WTC11 (cell line): ENCODE data around the gene GOLGA3. TPM values are rescaled to one million over a fixed set of nuclear protein-coding genes. Genes with fewer than 3 reads are reported as not detected.

Experiments
- ATAC-seq: fragments of 200-7000 bp; cut with Tn5 transposase; 2 replicates; pipeline ENCODE4 v1.10.0; 2021; ENCODE audit warnings: mild to moderate bottlenecking, moderate library complexity
- CTCF ChIA-PET: fragments of 300-600 bp; sonication (Branson Sonifier 250); formaldehyde crosslinking; loops from one replicate; lab custom pipeline; 2021; ENCODE audit warnings: antibody characterized with exemption; lab: Charles Lee
- POLR2A ChIA-PET: fragments of 350-600 bp; sonication (Branson Sonifier 250); formaldehyde crosslinking; loops from one replicate; lab custom pipeline; 2021; ENCODE audit warnings: antibody characterized with exemption; lab: Charles Lee
- DNase-seq: peaks from one replicate; pipeline ENCODE4 v3.0.0; 2021; ENCODE audit warnings: low spot score
- H3K27ac Mint-ChIP-seq: 2 replicates; pipeline ENCODE4 v1.8.0; 2021; ENCODE audit warnings: mixed read lengths
- H3K27me3 Mint-ChIP-seq: 2 replicates; pipeline ENCODE4 v1.8.0; 2021; ENCODE audit warnings: low read depth, mild to moderate bottlenecking, moderate library complexity, mixed read lengths
- H3K36me3 Mint-ChIP-seq: 2 replicates; pipeline ENCODE4 v1.8.0; 2021; ENCODE audit warnings: mixed read lengths
- H3K4me1 Mint-ChIP-seq: 2 replicates; pipeline ENCODE4 v1.8.0; 2022; ENCODE audit warnings: mixed read lengths
- H3K4me3 Mint-ChIP-seq: 2 replicates; pipeline ENCODE4 v1.8.0; 2021; ENCODE audit warnings: mild to moderate bottlenecking, moderate library complexity, mixed read lengths
- H3K9me3 Mint-ChIP-seq: 2 replicates; pipeline ENCODE4 v1.8.0; 2021; ENCODE audit warnings: mixed read lengths
- AR ChIP-seq: fragments of 250-450 bp; sonication (Bioruptor Pico); IDR thresholded peaks from 2 replicates; pipeline ENCODE4 v1.9.0; 2021; ENCODE audit warnings: mild to moderate bottlenecking
- CTCF ChIP-seq: fragments of 200-600 bp; IDR thresholded peaks from 2 replicates; pipeline ENCODE4 v1.8.0; 2022; ENCODE audit warnings: antibody characterized with exemption
- ELF4 ChIP-seq: sonication (generic); formaldehyde crosslinking; IDR thresholded peaks from 2 replicates; pipeline ENCODE4 v1.8.1; 2022; ENCODE audit warnings: low read depth, mild to moderate bottlenecking, moderate library complexity, missing genetic modification reagents
- ETV6 ChIP-seq: sonication (generic); formaldehyde crosslinking; IDR thresholded peaks from 2 replicates; pipeline ENCODE4 v1.8.1; 2022; ENCODE audit warnings: mild to moderate bottlenecking, missing genetic modification reagents
- FOXJ3 ChIP-seq: sonication (generic); formaldehyde crosslinking; IDR thresholded peaks from 2 replicates; pipeline ENCODE4 v1.9.0; 2021; ENCODE audit warnings: missing genetic modification reagents, mild to moderate bottlenecking, borderline replicate concordance
- FOXK1 ChIP-seq: sonication (generic); formaldehyde crosslinking; IDR thresholded peaks from 2 replicates; pipeline ENCODE4 v1.8.0; 2022; ENCODE audit warnings: mild to moderate bottlenecking, moderate library complexity, missing genetic modification reagents
- IRF2 ChIP-seq: sonication (generic); formaldehyde crosslinking; IDR thresholded peaks from 2 replicates; pipeline ENCODE4 v1.8.0; 2022; ENCODE audit warnings: low read depth, missing genetic modification reagents, borderline replicate concordance
- JUN ChIP-seq: sonication (generic); formaldehyde crosslinking; IDR thresholded peaks from 2 replicates; pipeline ENCODE4 v1.8.0; 2023; ENCODE audit warnings: mild to moderate bottlenecking, missing genetic modification reagents
- NR1H2 ChIP-seq: sonication (generic); formaldehyde crosslinking; IDR thresholded peaks from 2 replicates; pipeline ENCODE4 v1.9.0; 2021; ENCODE audit warnings: mild to moderate bottlenecking, moderate library complexity, missing genetic modification reagents
- PRDM15 ChIP-seq: sonication (generic); formaldehyde crosslinking; IDR thresholded peaks from 2 replicates; pipeline ENCODE4 v1.8.0; 2022; ENCODE audit warnings: missing genetic modification reagents
- SMAD4 ChIP-seq: sonication (generic); formaldehyde crosslinking; IDR thresholded peaks from 2 replicates; pipeline ENCODE4 v1.8.0; 2022; ENCODE audit warnings: mild to moderate bottlenecking, missing genetic modification reagents
- SP1 ChIP-seq: sonication (generic); formaldehyde crosslinking; conservative IDR thresholded peaks from 2 replicates; pipeline ENCODE4 v1.8.1; 2022; ENCODE audit warnings: missing genetic modification reagents
- TCF7 ChIP-seq: sonication (generic); formaldehyde crosslinking; IDR thresholded peaks from 2 replicates; pipeline ENCODE4 v1.8.0; 2022; ENCODE audit warnings: mild to moderate bottlenecking, low read depth, missing genetic modification reagents, moderate library complexity
- ZNF138 ChIP-seq: sonication (generic); formaldehyde crosslinking; conservative IDR thresholded peaks from 2 replicates; pipeline ENCODE4 v1.8.1; 2022; ENCODE audit warnings: mild to moderate bottlenecking, moderate library complexity, missing genetic modification reagents
- ZNF232 ChIP-seq: sonication (generic); formaldehyde crosslinking; IDR thresholded peaks from 2 replicates; pipeline ENCODE4 v1.8.0; 2022; ENCODE audit warnings: mild to moderate bottlenecking, missing genetic modification reagents
- ZNF263 ChIP-seq: sonication (generic); formaldehyde crosslinking; IDR thresholded peaks from 2 replicates; pipeline ENCODE4 v1.8.1; 2022; ENCODE audit warnings: low read depth, mild to moderate bottlenecking, moderate library complexity, missing genetic modification reagents
- ZNF317 ChIP-seq: sonication (generic); formaldehyde crosslinking; IDR thresholded peaks from 2 replicates; pipeline ENCODE4 v1.8.1; 2023; ENCODE audit warnings: low read depth, mild to moderate bottlenecking, moderate library complexity, missing genetic modification reagents, borderline replicate concordance
- ZNF532 ChIP-seq: fragments of 250-450 bp; sonication (Bioruptor Pico); IDR thresholded peaks from 2 replicates; pipeline ENCODE4 v1.9.0; 2021; ENCODE audit warnings: mild to moderate bottlenecking, borderline replicate concordance
- total RNA-seq: library from RNA; stranded (reverse); gene quantifications from 3 replicates; pipeline ENCODE4 v1.2.3, GENCODE V29; 2021

The GOLGA3 gene
- total RNA-seq, 1 experiment from 2014 or later: 47.8 TPM

GRCh38 chr12:132835076-132836025 lies 6.7 kb upstream of the GOLGA3 start (continued):
- TF ChIP-seq AR (CRISPR knock-in tag): no peak
- no peak for TF ChIP-seq PRDM15 (CRISPR knock-in tag)
- no peak for TF ChIP-seq ZNF263 (CRISPR knock-in tag)
- no peak for TF ChIP-seq SP1 (CRISPR knock-in tag)
- no peak for TF ChIP-seq SMAD4 (CRISPR knock-in tag)
- TF ChIP-seq ZNF138 (CRISPR knock-in tag): no peak
- TF ChIP-seq ZNF232 (CRISPR knock-in tag): no peak
- TF ChIP-seq FOXJ3: no peak
- TF ChIP-seq ELF4 (CRISPR knock-in tag): no peak

- ATAC-seq (no peak), DNase-seq (no peak)
- Mint-ChIP-seq H3K9me3 (no peaks in the 10 kb centered on the region), H3K36me3 (no peaks in the 10 kb centered on the region; the same call in 1 of the 2 replicates), H3K4me3 (no peak overlapping the region), H3K27me3 (no peaks in the 10 kb centered on the region), H3K27ac (no peak overlapping the region), H3K4me1 (peaks cover 6% of the 10 kb centered on the region)
- TF ChIP-seq FOXK1 (CRISPR knock-in tag): no peak
- TF ChIP-seq JUN (CRISPR knock-in tag): no peak
- TF ChIP-seq ZNF317 (CRISPR knock-in tag): no peak
- CTCF ChIA-PET: interaction anchor here (1.1 kb wide), 1 partner anchor 66 kb away, joined by 3 read pairs; no protein-coding TSS in a partner anchor
- POLR2A ChIA-PET: no interaction called here
Measured at GRCh38 chr12:132834181-132834711, 5.6 kb upstream of the GOLGA3 start.

- Mint-ChIP-seq H3K4me1 (peaks cover 6% of the 10 kb centered on the region), H3K27ac (no peak overlapping the region), H3K27me3 (no peaks in the 10 kb centered on the region), H3K4me3 (no peak overlapping the region), H3K36me3 (no peaks in the 10 kb centered on the region; the same call in 1 of the 2 replicates), H3K9me3 (no peaks in the 10 kb centered on the region)
- ATAC-seq: no peak
- ChIA-PET POLR2A (no interaction called here), CTCF (interaction anchor here (1.1 kb wide), 1 partner anchor 65 kb away, joined by 3 read pairs; no protein-coding TSS in a partner anchor)
- DNase-seq: no peak
- no peak for TF ChIP-seq ZNF532 (CRISPR knock-in tag)
- TF ChIP-seq CTCF: no peak
- no peak for TF ChIP-seq IRF2 (CRISPR knock-in tag)
- no peak for TF ChIP-seq ETV6
- no peak for TF ChIP-seq NR1H2 (CRISPR knock-in tag)
- no peak for TF ChIP-seq TCF7
Measured at GRCh38 chr12:132833341-132833740, 4.7 kb upstream of the GOLGA3 start.
